PC-9 (cell line): Measurements from ENCODE around the gene CCDC174.
"Not testable (repeated sequence)": the region's sequence is repeated elsewhere in the genome, so short reads cannot be mapped to it uniquely, and the experiment has no call there.

ENCODE experiments used
- CTCF ChIP-seq: fragments of 200-600 bp; sonication (generic); conservative IDR thresholded peaks from 2 replicates; pipeline ENCODE4 v1.6.1; 2017; ENCODE audit warnings: mixed run types, antibody characterized with exemption, mild to moderate bottlenecking, moderate library complexity
- EZH2 ChIP-seq: fragments of 200-600 bp; sonication (generic); IDR thresholded peaks from 2 replicates; pipeline ENCODE4 v1.8.0; 2017; ENCODE audit warnings: antibody characterized with exemption, low read depth

GRCh38 chr3:14609058-14609457 lies 42.5 kb upstream of the CCDC174 start:
- TF ChIP-seq EZH2, CTCF: not testable (repeated sequence)
